Astrocyte of the spinal cord (primary cell): ENCODE results near the gene BABAM1.
A peak's percentile ranks its signal among the peaks of the same experiment; 100 is the strongest.

Source experiments
- DNase-seq: peaks from one replicate; pipeline ENCODE4 v3.0.0; 2011; ENCODE audit warnings: low read depth, low spot score
- H3K4me3 ChIP-seq: 2 replicates; pipeline ENCODE4 v1.5.1; 2011; ENCODE audit warnings: low read depth, mild to moderate bottlenecking, low read length, moderate library complexity
- CTCF ChIP-seq: IDR thresholded peaks from 2 replicates; pipeline ENCODE4 v1.5.1; 2012; ENCODE audit warnings: low read depth, mild to moderate bottlenecking, low read length, inconsistent platforms
- in situ Hi-C: cut with HindIII; loops from 2 replicates; pipeline ENCODE4 v1.10.0; 2017; ENCODE audit warnings: low sequenced_read_pairs

Gene BABAM1

GRCh38 chr19:17266975-17267788 is at the start of gene BABAM1:
Gene BABAM1 (plus strand): TSS chr19:17267443. CDS start chr19:17268807, 1,364 bp downstream.
- no peak for TF ChIP-seq CTCF
- in situ Hi-C loops: no loop called here
- DNase-seq: peak; percentile 99
- peak within 1 kb of the TSS; percentile 98 for H3K4me3 ChIP-seq

GRCh38 chr19:17219286-17219685 is 48.0 kb upstream of the BABAM1 start:
- H3K4me3 ChIP-seq: no peak overlapping the region
- TF ChIP-seq CTCF: no peak
- in situ Hi-C loops: no loop called here
- no peak for DNase-seq

GRCh38 chr19:17220207-17220758 is 47.0 kb upstream of the BABAM1 start:
- TF ChIP-seq CTCF: no peak
- in situ Hi-C loops: no loop called here
- DNase-seq: peak; percentile 79
- no peak overlapping the region for H3K4me3 ChIP-seq

GRCh38 chr19:17225053-17225452 is 42.2 kb upstream of the BABAM1 start:
- in situ Hi-C loops: no loop called here
- no peak for DNase-seq
- H3K4me3 ChIP-seq: no peak overlapping the region
- no peak for TF ChIP-seq CTCF

- DNase-seq: peak; percentile 98
- in situ Hi-C loops: no loop called here
- TF ChIP-seq CTCF: no peak
- peak within 1 kb of the TSS; percentile 70 for H3K4me3 ChIP-seq
Measured at GRCh38 chr19:17226002-17226933, 41.0 kb upstream of the BABAM1 start, which contains the start of gene OCEL1. Gene OCEL1 (plus strand): TSS chr19:17226226. CDS start chr19:17226248, 22 bp downstream.

GRCh38 chr19:17227798-17228367 is 39.4 kb upstream of the BABAM1 start:
- in situ Hi-C loops: no loop called here
- no peak overlapping the region for H3K4me3 ChIP-seq
- no peak for DNase-seq
- no peak for TF ChIP-seq CTCF
